Natural killer cell (primary cell): ENCODE measurements around the gene NCLN. TPM values are rescaled to one million over a fixed set of nuclear protein-coding genes. Genes with fewer than 3 reads are reported as not detected.

ENCODE experiments used
- total RNA-seq, 4 donors: library from RNA; stranded (reverse); fragments of 120-200 nt in 1 of 4; gene quantifications; one replicate each; pipeline versions ENCODE4 v1.2.3 to v1.2.4, GENCODE V29; 2013 to 2022

NCLN gene
- total RNA-seq, 3 donors from 2014 or later (not counting 1 experiment from before 2014, with no cell fraction given): 39.6 to 61.4 (median 49.0) TPM

Other genes starting within 250 kb of the NCLN start
- gene ZNF77, start 241.0 kb upstream of the NCLN start, total RNA-seq: 1 to 10 TPM; 6.0 to 9.2 (median 6.8) TPM
- 1 to 10 TPM in 1 of 3 donors, under 1 TPM in 1, not detected in 1; 0.49 to 2.2 TPM for gene TLE6, start 208.4 kb upstream of the NCLN start, total RNA-seq
- 1 to 10 TPM; 6.1 to 8.8 (median 8.2) TPM for gene TLE2, start 156.7 kb upstream of the NCLN start, total RNA-seq
- gene TLE5, start 123.4 kb upstream of the NCLN start, total RNA-seq: 1,000 to 10,000 TPM in 1 of 3 donors, 100 to 1,000 TPM in 2; 943 to 1,012 (median 968) TPM
- under 1 TPM; 0.24 to 0.60 (median 0.29) TPM for gene GNA11, start 91.6 kb upstream of the NCLN start, total RNA-seq
- 10 to 100 TPM in 1 of 3 donors, 1 to 10 TPM in 2; 3.9 to 10.4 (median 8.4) TPM for gene GNA15, start 49.9 kb upstream of the NCLN start, total RNA-seq
- gene S1PR4, start 7.2 kb upstream of the NCLN start, total RNA-seq: 10 to 100 TPM; 37.1 to 60.4 (median 51.7) TPM
- under 1 TPM in 2 of 3 donors, not detected in 1; 0.41 to 0.83 TPM for gene CELF5, start 38.7 kb downstream of the NCLN start, total RNA-seq
- 10 to 100 TPM; 18.5 to 22.2 (median 20.6) TPM for gene NFIC, start 180.7 kb downstream of the NCLN start, total RNA-seq